ENCODE measurements around the gene PODXL2. TPM values are rescaled to one million over a fixed set of nuclear protein-coding genes. Genes with fewer than 3 reads are reported as not detected.

PODXL2 gene
- total and polyA plus RNA-seq, 2 of the 8 experiments (the other 6 are each of a cell fraction or from before 2014, with no cell fraction given) = 27.6 to 31.6 TPM

DNA sequence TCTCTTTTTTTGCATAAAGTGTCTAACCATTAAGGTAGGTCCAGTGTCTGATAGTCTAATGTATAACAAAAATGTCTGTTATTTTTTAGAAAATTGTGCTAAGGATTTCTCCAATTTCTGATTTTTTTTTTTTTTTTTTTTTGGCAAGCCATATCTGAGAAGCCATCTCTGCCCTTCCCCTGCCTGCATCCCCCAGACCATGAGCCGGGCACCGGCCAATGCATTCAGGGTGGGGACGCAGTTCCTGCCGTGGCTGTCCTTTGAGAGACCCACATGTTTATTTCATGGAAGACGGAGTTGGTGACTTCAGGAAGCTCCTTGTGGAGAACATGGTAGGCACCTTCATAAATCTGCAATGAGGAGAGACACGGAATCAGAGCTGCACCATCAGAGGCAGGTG is 63.0 kb downstream of the PODXL2 start:
- no peak overlapping the region for H3K56ac ChIP-seq (replicated peaks; ENCODE audit: insufficient read length, low read depth, low read length)
- H3K4me2 ChIP-seq (ENCODE audit: insufficient read depth in 1 of 2, low read depth in 2 of 2, low read length in 2 of 2) = no peak overlapping the region
- H4K91ac ChIP-seq (replicated peaks; ENCODE audit: insufficient read length, low read length) = no peak overlapping the region
- no peak overlapping the region for H2BK5ac ChIP-seq (ENCODE audit: low read depth, low read length)
- no peak overlapping the region for H3K4me3 ChIP-seq (ENCODE audit: extremely low read depth in 1 of 4, insufficient read depth in 2 of 4, low read depth in 3 of 4, low read length in 4 of 4)
- H3K79me1 ChIP-seq (ENCODE audit: low read depth, low read length) = no peaks in the 10 kb centered on the region
- no peak overlapping the region for H2BK20ac ChIP-seq (ENCODE audit: low read length)
- no peak overlapping the region for H4K8ac ChIP-seq (ENCODE audit: extremely low read depth, insufficient read depth, low read length)
- H3K14ac ChIP-seq (ENCODE audit: insufficient read length) = no peak overlapping the region
- H3K18ac ChIP-seq (ENCODE audit: extremely low read depth, low read length) = no peak overlapping the region
- H2BK120ac ChIP-seq (replicated peaks; ENCODE audit: low read depth, low read length) = no peak overlapping the region
- peaks cover 4% of the 10 kb centered on the region; the same call in 1 of the 2 replicates for H3K23me2 ChIP-seq (ENCODE audit: low read depth, low read length)
- peaks cover 0 to 22% (median 5%) of the 10 kb centered on the region in 4 experiments; a peak in 6 of 7 replicates for H3K4me1 ChIP-seq (replicated peaks in 1 of 4; ENCODE audit: control insufficient read depth in 3 of 4, insufficient read depth in 4 of 4, low read length in 3 of 4)
- no peaks in the 10 kb centered on the region for H3K79me2 ChIP-seq (ENCODE audit: control insufficient read depth in 1 of 2, insufficient read depth in 2 of 2, low read length in 2 of 2)
- no peak overlapping the region for H2AFZ ChIP-seq (ENCODE audit: low read length)
- 89% methylated on average over 6 of the region's 6 CpGs; no CpG with 5 or more reads in 1 of the 2 experiments for WGBS, 2 experiments (ENCODE audit: extremely low coverage in 1 of 2, insufficient coverage in 1 of 2, insufficient read length in 1 of 2, insufficient replicate concordance in 2 of 2, low coverage in 1 of 2, low lambda C conversion rate in 2 of 2, missing lambda C conversion rate in 1 of 2)
- no peak for FAIRE-seq
- H4K20me1 ChIP-seq (replicated peaks in 1 of 2; ENCODE audit: control insufficient read depth in 1 of 2, insufficient read depth in 2 of 2, low read length in 2 of 2) = no peaks in the 10 kb centered on the region
- H3K9ac ChIP-seq (replicated peaks in 1 of 4; ENCODE audit: extremely low read depth in 1 of 4, low read depth in 3 of 4, low read length in 3 of 4) = no peak overlapping the region
- no peaks in the 10 kb centered on the region for H3K27me3 ChIP-seq (replicated peaks in 1 of 4; ENCODE audit: control insufficient read depth in 3 of 4, extremely low read depth in 1 of 4, insufficient read depth in 3 of 4, low read length in 3 of 4)
- ChIA-PET CTCF (ENCODE audit: partially characterized antibody) (interaction anchor here (0.7 to 12.8 kb wide), 16 partner anchors 11 to 587 kb away, joined by 3 to 172 read pairs (median 6); no protein-coding TSS in a partner anchor), POLR2A (ENCODE audit: partially characterized antibody) (interaction anchor here (1.1 to 1.6 kb wide), 2 partner anchors 94 to 131 kb away, joined by 3 to 4 read pairs; partner anchors contain the start of gene MCM2)
- H2BK15ac ChIP-seq (ENCODE audit: low read length) = no peak overlapping the region
- H3K23ac ChIP-seq (ENCODE audit: insufficient read length) = no peak overlapping the region
- H2BK12ac ChIP-seq (ENCODE audit: low read depth, low read length) = no peak overlapping the region
- no peaks in the 10 kb centered on the region for H3K9me3 ChIP-seq (ENCODE audit: insufficient read depth in 2 of 2, low read depth in 1 of 2, low read length in 1 of 2)
- H3K36me3 ChIP-seq (ENCODE audit: control insufficient read depth in 2 of 4, insufficient read depth in 4 of 4, low read length in 3 of 4) = no peaks in the 10 kb centered on the region
- H3K27ac ChIP-seq (ENCODE audit: low read depth, low read length) = no peak overlapping the region
- H2AK5ac ChIP-seq (ENCODE audit: low read depth, low read length) = no peak overlapping the region
- DNase-seq (ENCODE audit: low read depth in 1 of 2, low spot score in 2 of 2) = no peak
- H4K5ac ChIP-seq (ENCODE audit: insufficient read length, low read depth, low read length) = no peak overlapping the region
- no peak overlapping the region for H3K4ac ChIP-seq (replicated peaks; ENCODE audit: insufficient read length, low read depth, low read length)
- TF ChIP-seq ZNF274 (IDR thresholded peaks at IDR 0.05; ENCODE audit: borderline replicate concordance, extremely low read depth, low read length) (no peak), MAFK (IDR thresholded peaks at IDR 0.05; ENCODE audit: low read depth, low read length) (no peak), POU5F1 (IDR thresholded peaks at IDR 0.05; ENCODE audit: low read depth, low read length) (no peak), SRF (IDR thresholded peaks at IDR 0.05; ENCODE audit: low read depth, low read length) (no peak), HDAC2 (IDR thresholded peaks at IDR 0.05; ENCODE audit: borderline replicate concordance in 1 of 2, low read depth in 2 of 2, low read length in 2 of 2) (no peak), ATF2 (IDR thresholded peaks at IDR 0.05; ENCODE audit: low read length) (no peak), KDM5A (IDR thresholded peaks at IDR 0.05; ENCODE audit: low read length) (no peak), CEBPB (IDR thresholded peaks at IDR 0.05; ENCODE audit: low read depth, low read length) (no peak), EGR1 (IDR thresholded peaks at IDR 0.05; ENCODE audit: borderline replicate concordance, low read depth, low read length) (no peak), GABPA (IDR thresholded peaks at IDR 0.05; ENCODE audit: borderline replicate concordance, insufficient read depth, low read length) (no peak), YY1 (IDR thresholded peaks at IDR 0.05; ENCODE audit: low read depth, low read length) (no peak), BRCA1 (IDR thresholded peaks at IDR 0.05; ENCODE audit: low read depth, low read length) (no peak), SUZ12 (IDR thresholded peaks at IDR 0.05; ENCODE audit: low read length) (no peak)

Data from H1 (cell line).